ENCODE measurements around the gene GNAT1.

The GNAT1 gene

DNA sequence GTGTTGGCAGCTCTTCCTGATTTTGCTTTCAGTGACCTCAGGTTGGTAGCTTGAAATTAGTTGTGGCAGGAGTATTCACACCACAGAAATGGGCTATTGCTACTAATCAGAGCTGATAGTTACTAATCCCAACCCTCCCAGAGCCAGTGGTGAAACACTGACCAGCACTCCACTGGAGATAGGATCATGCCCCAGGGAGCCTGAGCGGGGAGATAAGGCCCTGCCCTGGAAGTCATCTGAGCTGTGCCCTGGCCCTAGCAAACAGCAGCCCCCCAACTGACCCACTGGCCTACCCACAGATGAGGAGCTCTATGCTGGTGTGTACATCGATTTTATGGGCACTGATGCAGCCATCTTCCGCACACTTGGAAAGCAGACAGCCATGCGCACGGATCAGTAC lies 9.4 kb upstream of the GNAT1 start:
- no peak for DNase-seq (ENCODE audit: low spot score)

DNA sequence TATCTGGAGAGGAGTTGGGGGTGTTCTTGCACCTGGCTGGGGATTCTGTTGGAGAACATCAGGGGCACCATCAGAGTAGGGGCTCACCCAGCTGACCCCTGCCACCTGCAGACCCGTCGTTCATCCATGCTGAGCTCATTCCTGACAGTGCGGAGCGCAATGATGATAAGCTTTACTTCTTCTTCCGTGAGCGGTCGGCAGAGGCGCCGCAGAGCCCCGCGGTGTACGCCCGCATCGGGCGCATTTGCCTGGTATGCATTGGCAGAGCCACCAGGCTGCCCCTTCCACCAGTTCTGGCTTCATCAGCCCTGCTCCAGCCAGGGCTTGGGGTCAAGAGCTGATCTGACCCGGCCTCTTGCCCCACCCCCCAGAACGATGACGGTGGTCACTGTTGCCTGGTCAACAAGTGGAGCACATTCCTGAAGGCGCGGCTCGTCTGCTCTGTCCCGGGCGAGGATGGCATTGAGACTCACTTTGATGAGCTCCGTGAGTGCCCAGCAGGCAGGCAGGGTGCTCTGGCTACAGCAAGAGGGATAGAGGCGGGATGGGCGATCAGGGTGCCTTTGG lies 8.8 kb upstream of the GNAT1 start:
- DNase-seq (ENCODE audit: low spot score): no peak

DNA sequence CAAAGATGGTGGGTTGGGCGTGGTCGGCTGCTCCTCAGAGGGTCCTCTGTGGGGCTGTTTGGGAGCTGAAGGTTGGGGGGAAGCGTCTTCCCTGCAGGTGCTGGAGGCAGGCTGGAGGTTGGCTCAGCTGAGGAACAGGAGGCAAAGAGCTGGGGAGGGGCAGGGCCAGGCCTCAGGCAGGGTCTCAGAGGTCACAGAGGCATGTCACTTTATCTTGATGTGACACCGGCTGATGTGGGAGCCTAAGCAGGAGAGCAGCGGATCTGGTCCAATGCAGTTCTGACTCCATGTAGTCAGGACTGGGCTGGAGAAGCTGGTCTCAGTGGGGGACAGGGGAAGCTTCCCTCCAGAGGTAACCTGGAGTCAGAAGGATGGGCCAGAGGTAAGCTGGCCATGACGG lies 7.7 kb upstream of the GNAT1 start:
- no peak for DNase-seq (ENCODE audit: low spot score)

DNA sequence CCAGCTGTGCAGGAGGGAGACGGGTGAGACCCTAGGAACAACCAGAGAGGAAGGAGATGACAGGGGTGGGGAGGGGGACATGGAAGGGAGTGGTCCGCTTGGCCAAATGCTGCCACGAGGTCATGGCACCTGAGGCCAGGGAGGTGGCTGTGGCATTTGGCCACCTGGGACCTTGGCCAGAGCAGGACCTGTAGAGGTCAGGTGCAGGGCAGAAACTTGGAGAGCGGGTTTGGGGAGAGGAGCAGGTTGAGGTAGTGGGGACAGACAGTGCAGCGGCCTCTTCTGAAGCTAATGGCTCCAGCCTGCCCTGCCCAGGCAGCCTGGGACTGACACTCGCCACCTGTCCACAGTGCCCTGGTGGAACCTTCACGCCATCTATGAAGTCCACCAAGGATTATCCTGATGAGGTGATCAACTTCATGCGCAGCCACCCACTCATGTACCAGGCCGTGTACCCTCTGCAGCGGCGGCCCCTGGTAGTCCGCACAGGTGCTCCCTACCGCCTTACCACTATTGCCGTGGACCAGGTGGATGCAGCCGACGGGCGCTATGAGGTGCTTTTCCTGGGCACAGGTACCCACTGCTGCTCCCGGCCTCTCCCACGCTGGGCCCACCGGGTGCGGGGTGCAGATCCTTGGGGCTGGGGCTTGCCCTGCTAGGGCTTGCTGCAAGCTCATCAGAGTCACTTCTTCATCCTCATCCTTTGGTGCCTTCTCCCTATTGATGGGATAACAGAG lies 7.0 kb upstream of the GNAT1 start:
- no peak for DNase-seq (ENCODE audit: low spot score)

GRCh38 chr3:50185230-50185629 lies 6.2 kb upstream of the GNAT1 start:
- DNase-seq (ENCODE audit: low spot score): no peak

DNA sequence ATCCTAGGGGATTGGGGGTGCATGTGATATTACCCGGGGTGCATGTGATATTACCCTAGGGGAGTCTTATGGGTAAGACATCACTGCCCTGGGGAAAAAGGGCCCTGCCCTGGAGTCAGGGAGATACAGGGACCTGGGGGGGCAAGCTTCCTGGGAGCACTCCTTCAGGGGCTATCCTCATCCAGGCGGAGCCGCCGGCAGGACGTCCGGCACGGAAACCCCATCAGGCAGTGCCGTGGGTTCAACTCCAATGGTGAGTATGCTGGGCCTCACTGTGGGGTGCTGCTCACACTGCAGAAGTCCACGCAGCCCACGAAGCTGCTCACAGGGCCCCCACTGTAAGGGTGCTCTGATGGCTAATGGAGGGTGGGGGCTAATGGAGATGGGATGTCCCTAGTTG lies 5.3 kb upstream of the GNAT1 start:
- DNase-seq (ENCODE audit: low spot score): no peak

DNA sequence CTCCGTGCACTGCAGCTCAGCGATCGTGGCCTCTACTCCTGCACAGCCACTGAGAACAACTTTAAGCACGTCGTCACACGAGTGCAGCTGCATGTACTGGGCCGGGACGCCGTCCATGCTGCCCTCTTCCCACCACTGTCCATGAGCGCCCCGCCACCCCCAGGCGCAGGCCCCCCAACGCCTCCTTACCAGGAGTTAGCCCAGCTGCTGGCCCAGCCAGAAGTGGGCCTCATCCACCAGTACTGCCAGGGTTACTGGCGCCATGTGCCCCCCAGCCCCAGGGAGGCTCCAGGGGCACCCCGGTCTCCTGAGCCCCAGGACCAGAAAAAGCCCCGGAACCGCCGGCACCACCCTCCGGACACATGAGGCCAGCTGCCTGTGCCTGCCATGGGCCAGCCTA lies 3.7 kb upstream of the GNAT1 start:
- no peak for DNase-seq (ENCODE audit: low spot score)

GRCh38 chr3:50189274-50189673 lies 2.1 kb upstream of the GNAT1 start:
- peak; percentile 66 for DNase-seq (ENCODE audit: low spot score)

DNA sequence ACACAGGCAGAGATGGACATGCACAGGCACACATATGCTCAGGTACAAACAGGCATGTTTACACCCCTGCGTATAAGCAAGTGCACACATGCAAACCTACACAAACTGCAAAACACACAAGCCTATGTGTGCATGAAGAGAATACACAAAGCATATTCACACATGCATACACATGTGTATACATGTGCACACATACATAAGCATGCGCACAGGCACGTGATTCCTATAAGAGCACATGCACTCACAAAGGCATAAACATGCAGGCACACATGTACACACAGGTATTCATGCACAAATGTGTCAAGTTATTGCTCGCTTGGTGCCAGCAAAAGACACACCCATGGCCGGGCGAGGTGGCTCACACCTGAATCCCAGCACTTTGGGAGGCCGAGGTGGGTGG lies 1.4 kb upstream of the GNAT1 start:
- DNase-seq (ENCODE audit: low spot score): no peak

DNA sequence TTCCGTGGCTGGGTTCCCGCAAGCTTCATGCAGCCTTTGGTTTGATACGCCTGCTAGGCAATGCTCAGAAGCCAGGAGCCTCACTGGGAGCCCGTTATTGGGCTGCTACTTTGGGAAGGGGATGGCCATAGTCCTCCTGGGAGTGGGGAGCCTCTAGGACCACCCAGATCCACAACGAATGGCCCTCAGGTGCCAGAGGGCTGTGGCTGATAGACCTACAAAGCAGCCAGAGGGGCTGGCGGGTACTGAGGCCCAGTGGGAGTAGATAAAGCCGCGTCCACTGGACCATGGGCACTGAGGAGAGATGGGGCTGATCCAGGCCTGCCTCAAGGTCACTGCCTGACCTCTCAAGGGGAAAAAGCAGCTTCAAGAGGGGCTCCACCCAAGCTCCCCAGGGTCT lies 714 bp downstream of the GNAT1 start:
- DNase-seq (ENCODE audit: low spot score): no peak

DNA sequence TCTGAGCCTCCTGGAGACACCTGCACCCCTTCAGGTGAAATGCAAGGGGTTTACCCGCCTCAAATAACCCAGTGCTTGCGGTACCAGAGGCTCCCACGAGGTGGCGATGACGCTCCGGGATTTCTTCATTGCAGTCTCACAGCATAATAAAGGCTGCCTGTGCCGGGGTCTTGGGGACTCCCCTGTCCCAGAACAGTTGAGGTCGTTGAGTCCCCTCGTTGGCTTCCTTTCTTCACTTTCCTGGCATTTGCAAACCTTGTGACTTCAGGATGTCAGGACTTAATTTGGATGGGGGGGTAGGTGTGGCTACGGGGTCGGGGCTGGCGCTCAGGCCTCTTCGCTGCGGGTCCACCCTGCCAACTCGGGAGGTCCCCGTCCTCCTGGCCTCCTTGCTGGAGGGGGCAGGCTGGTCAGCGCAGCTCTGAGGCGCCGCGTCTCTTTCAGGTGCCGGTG lies 1.3 kb downstream of the GNAT1 start:
- DNase-seq (ENCODE audit: low spot score): peak; percentile 71

DNA sequence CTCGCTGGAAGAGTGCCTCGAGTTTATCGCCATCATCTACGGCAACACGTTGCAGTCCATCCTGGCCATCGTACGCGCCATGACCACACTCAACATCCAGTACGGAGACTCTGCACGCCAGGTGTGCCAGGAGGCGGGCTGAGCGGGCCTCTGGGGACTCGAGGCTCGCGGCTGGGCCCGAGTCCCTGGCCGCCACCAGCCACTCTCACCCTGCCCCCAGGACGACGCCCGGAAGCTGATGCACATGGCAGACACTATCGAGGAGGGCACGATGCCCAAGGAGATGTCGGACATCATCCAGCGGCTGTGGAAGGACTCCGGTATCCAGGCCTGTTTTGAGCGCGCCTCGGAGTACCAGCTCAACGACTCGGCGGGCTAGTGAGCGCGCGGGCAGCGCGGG lies 1.9 kb downstream of the GNAT1 start:
- no peak for DNase-seq (ENCODE audit: low spot score)

- no peak for DNase-seq (ENCODE audit: low spot score)
These were observed 2.3 kb downstream of the GNAT1 start for GRCh38 chr3:50193746-50194127.

DNA sequence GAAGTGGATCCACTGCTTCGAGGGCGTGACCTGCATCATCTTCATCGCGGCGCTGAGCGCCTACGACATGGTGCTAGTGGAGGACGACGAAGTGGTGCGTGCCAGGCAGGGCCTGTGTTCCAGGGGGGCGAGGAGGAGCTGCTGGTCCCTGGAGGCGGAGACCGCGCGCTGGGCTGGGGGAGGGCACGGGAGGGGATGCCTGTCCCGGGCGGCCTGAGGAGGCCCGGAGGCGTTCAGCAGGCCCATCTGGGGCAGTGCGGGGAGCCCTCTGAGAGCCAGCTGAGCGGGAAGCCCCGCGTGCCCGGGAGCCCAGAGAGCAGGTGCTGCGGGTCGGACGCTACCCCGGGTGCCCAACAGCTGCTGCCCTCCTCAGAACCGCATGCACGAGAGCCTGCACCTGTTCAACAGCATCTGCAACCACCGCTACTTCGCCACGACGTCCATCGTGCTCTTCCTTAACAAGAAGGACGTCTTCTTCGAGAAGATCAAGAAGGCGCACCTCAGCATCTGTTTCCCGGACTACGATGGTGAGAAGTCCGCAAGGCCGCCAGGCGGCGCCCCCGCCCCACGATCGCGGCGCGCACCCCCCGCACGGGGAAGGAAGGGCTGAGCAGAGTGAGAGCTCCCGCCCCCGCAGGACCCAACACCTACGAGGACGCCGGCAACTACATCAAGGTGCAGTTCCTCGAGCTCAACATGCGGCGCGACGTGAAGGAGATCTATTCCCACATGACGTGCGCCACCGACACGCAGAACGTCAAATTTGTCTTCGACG lies 2.9 kb downstream of the GNAT1 start:
- DNase-seq (ENCODE audit: low spot score): peak; percentile 41

DNA sequence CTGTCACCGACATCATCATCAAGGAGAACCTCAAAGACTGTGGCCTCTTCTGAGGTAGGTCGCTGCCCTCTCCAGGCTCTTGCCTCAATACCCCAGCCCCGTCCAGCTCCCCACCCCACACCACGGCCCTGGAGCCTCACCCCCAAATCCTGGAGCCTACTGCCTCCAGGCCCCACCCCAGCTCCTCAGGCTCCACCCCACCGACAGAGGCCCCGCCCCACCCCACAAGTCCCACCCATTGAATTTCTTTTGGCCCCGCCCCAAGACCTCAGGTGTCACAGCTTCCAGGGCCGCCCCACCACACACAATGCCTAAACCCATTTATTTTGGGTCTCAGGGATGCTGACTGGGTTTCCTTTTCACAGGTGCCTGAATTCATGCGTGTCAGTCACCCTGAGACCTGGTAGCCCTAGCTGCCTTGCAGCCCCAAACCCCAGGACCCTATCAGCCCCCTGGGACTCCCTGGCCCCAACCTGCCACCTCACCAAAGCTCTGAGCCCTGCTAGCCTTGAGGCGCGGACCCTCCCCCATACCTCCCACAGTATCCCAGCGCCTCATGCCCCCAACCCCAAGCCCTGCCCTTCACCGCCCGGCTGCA lies 3.6 kb downstream of the GNAT1 start:
- peak; percentile 28 for DNase-seq (ENCODE audit: low spot score)

DNA sequence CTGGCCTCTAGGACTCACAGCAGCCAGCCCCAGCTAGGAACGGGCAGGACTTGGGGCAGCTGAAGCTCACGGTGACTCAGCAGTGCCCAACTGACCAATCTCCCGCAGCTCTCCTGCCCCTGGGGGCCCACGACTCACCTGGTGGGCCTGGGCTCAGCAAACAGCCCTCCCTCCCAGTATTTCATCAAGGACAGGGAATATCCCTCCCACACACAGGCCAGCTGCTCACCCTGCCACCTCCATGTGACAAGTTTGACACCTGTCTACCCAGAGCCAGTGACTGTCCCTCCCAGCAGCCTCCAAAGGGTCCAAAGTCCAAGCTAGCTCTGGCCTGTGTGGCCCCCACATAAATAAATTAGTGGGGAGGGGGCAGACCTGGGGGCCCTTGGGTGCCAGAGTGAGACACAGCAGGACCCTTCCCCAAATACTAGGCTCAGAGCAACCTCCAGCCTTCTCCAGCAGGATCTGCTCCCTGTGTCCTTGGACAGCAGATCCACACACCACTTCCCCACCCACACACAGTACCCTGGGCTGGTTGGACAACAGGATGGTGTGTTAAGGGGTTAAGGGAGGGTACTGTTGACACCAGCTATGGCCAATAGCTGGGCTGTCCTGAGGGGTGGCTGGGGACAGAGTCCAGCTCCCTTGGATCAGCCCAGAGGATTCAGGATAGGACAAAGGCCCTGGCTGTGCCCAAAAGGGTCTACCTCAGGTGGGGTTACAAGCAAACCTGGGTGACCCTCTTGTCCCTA lies 4.3 kb downstream of the GNAT1 start:
- no peak for DNase-seq (ENCODE audit: low spot score)

- DNase-seq (ENCODE audit: low spot score): no peak
These were observed 4.9 kb downstream of the GNAT1 start for GRCh38 chr3:50196253-50196801.

DNA sequence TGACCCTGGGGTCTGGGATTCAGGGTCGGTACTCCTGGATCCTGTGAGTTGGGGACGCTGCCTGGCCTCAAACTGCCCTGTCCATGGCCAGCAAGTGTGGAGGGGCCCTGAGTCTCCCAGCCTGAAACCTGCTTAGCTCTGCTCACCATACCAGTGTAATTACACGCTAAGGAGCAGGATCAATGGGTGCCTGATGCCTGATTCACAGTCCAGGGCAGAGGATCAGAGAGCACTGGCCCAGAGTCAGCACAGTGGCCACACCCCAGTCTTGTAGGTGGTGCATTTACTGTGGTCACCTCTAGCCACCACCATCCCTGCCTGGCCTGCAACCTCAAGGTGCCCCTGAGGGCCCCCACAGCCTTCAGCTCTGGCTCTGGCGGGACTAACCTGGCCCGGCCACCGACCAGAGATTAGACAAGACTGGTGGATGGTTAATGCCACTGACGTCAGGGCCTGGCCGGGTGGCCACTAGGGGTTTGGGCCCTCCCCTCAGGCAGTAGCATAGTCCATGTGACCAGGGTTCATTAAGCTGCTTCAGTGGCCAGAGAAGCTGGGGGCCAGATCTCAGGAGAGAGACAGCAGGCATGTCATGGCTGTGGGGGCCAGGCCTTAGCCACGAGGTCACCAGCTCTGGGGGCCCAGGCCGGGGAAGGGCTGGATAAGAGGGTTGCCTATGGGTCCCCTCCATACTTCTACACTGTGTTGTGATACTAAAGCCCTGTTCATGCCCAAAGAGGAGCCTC lies 10.3 kb downstream of the GNAT1 start:
- DNase-seq (ENCODE audit: low spot score): no peak

DNA sequence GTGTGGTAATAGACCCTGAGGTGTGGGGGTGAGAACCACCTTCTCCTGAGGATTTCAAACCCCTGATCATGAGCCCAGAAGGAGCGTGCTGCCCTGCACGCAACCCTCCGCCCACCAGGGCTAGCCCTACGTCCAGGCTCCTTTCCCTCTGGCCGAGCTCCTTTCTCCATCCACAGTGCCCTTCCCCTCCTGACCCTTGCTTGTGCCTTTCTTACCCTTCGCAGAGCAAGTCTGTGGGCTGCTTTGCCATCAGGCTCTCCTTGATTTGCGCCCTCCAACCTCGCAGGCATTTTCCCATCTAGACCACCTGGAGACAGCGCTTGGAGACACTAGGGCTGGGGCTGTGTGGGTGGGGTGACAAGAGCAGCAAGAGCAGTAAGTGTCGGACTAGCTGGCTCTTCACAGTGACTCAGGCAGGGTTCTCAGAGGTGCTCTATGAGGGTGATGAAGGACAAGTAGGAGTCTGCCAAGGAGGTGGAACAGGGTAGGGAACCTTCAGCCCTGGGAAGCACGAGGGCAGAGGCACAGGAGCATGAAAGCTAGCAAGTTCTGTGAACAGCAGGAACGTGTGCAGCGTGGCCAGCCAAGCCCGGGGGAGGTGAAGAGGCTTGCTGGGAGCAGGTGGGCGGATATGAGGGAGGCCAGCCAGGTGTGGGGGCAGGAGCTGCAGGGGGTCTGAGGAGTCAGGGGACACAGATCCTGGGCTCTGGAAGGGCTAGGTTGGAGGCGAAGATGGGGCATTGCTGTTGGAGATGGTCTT lies 11.1 kb downstream of the GNAT1 start:
- no peak for DNase-seq (ENCODE audit: low spot score)

DNA sequence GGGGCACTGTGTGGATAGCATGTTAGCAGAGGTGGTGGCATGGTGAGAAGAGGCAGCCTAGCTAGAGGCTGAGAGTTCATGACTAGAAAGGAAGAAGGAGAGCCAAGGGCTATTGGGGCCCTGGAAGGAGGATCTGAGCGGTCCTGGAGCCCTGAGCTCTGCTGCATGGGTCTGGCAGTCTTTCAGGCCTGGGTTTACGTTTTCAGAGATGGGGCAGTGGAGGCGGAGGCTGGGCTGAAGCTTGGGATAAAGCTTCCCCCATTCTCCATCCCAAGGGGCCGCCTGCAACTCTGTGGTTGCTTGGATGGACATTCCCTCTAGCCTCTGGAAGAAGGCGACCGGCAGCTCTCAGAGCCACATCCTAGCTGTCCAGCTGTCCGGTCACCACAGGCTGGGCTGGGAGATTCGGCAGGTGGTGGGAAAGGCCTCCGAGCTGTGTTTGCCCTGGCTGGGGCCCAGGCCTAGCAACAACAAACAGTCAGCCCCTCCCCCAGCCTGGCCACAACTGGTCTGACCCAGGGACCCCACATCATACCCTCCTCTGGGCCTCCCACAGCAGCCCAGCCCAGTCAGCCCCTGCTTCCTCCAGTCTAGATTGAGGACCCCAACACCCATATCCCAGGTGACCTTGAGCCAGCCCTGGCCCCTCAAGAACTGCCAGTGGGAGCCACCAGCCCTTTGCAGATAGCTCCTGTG lies 11.9 kb downstream of the GNAT1 start:
- DNase-seq (ENCODE audit: low spot score): no peak
